Neural cell (in vitro differentiated cells): ENCODE data around the gene SLC41A3.

ENCODE experiments used
- EP300 ChIP-seq: fragments of 450-650 bp; conservative IDR thresholded peaks from 2 replicates; pipeline ENCODE4 v1.6.1; 2014; ENCODE audit warnings: antibody characterized with exemption, mild to moderate bottlenecking, moderate library complexity; ENCODE audit not compliant: poor library complexity, severe bottlenecking
- EZH2 ChIP-seq: fragments of 200-600, 300-800 bp; shearing (Covaris generic), sonication (generic); IDR thresholded peaks from 2 replicates; pipeline ENCODE4 v1.6.1; 2014; ENCODE audit warnings: antibody characterized with exemption, low read length, borderline replicate concordance, mild to moderate bottlenecking; ENCODE audit not compliant: insufficient read depth, poor library complexity, severe bottlenecking
- MXI1 ChIP-seq: fragments of 450-650 bp; conservative IDR thresholded peaks from 2 replicates; pipeline ENCODE4 v1.6.1; 2014; ENCODE audit warnings: antibody characterized with exemption, mild to moderate bottlenecking; ENCODE audit not compliant: poor library complexity, severe bottlenecking
- POLR2AphosphoS5 ChIP-seq: IDR thresholded peaks from 2 replicates; pipeline ENCODE4 v1.6.1; 2012
- RAD21 ChIP-seq: fragments of 450-650 bp; conservative IDR thresholded peaks from 2 replicates; pipeline ENCODE4 v1.6.1; 2014; ENCODE audit warnings: antibody characterized with exemption, mild to moderate bottlenecking, moderate library complexity
- REST ChIP-seq: IDR thresholded peaks from 2 replicates; pipeline ENCODE4 v1.6.1; 2012; ENCODE audit warnings: borderline replicate concordance
- TAF1 ChIP-seq: IDR thresholded peaks from 2 replicates; pipeline ENCODE4 v1.6.1; 2012; ENCODE audit warnings: low read depth
- TF ChIP-seq, protein P1 (sequence below): fragments of 450-650 bp; IDR thresholded peaks from 2 replicates; pipeline ENCODE4 v1.5.1; 2014; ENCODE audit warnings: antibody characterized with exemption, mild to moderate bottlenecking, moderate library complexity; ENCODE audit not compliant: poor library complexity, severe bottlenecking

- TF ChIP-seq EP300 (no peak), RAD21 (no peak), REST (no peak), POLR2AphosphoS5 (no peak), TAF1 (no peak), MXI1 (no peak), EZH2 (no peak)
- TF ChIP-seq, protein P1, sequence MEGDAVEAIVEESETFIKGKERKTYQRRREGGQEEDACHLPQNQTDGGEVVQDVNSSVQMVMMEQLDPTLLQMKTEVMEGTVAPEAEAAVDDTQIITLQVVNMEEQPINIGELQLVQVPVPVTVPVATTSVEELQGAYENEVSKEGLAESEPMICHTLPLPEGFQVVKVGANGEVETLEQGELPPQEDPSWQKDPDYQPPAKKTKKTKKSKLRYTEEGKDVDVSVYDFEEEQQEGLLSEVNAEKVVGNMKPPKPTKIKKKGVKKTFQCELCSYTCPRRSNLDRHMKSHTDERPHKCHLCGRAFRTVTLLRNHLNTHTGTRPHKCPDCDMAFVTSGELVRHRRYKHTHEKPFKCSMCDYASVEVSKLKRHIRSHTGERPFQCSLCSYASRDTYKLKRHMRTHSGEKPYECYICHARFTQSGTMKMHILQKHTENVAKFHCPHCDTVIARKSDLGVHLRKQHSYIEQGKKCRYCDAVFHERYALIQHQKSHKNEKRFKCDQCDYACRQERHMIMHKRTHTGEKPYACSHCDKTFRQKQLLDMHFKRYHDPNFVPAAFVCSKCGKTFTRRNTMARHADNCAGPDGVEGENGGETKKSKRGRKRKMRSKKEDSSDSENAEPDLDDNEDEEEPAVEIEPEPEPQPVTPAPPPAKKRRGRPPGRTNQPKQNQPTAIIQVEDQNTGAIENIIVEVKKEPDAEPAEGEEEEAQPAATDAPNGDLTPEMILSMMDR = no peak
Measured at GRCh38 chr3:125961289-125961589, 122.7 kb downstream of the SLC41A3 start.
